ENCODE measurements around the gene ZFP92.

DNA sequence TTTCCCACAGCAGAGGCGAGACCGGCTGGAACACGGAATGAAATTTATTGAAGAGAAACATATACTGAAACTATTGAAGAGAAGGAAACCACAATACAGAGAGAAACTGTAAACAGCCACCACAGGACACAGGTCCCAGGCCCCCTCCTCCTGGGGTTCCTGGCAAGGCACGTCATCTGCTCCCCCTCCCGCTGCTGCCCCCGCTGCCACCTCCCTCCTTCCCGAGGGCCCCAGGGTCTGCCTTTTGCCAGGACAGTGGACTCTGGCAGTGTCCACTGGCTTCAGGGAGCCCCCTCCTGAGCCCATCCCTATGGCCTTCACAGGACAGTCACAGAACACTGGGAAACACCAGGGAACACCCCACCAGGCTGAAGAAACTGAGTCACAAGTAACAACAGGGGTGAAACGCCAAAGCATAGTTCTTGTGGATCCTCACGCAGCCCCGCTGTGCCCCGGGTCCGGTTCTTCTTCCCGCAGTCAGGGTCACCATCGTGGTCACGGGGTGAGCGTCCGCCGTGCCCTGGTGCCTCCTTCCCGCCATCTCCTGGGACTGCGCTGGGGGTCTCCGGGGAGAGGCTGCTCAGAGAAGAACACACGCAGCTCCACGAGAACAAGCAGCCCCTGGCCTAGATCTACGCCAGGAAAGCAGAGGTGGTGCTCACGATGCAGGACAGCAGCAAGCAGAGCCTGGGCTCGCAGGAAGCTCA lies 15.5 kb upstream of the ZFP92 start:
- no peak for TF ChIP-seq POLR2A (IDR thresholded peaks at IDR 0.05)
- TF ChIP-seq, protein P1, sequence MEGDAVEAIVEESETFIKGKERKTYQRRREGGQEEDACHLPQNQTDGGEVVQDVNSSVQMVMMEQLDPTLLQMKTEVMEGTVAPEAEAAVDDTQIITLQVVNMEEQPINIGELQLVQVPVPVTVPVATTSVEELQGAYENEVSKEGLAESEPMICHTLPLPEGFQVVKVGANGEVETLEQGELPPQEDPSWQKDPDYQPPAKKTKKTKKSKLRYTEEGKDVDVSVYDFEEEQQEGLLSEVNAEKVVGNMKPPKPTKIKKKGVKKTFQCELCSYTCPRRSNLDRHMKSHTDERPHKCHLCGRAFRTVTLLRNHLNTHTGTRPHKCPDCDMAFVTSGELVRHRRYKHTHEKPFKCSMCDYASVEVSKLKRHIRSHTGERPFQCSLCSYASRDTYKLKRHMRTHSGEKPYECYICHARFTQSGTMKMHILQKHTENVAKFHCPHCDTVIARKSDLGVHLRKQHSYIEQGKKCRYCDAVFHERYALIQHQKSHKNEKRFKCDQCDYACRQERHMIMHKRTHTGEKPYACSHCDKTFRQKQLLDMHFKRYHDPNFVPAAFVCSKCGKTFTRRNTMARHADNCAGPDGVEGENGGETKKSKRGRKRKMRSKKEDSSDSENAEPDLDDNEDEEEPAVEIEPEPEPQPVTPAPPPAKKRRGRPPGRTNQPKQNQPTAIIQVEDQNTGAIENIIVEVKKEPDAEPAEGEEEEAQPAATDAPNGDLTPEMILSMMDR (IDR thresholded peaks at IDR 0.05): no peak

Data from gastroesophageal sphincter (tissue), 3 donors.